Measurements from ENCODE around the gene GORASP2. TPM values are rescaled to one million over a fixed set of nuclear protein-coding genes. Genes with fewer than 3 reads are reported as not detected.

Gene GORASP2
- total and polyA plus RNA-seq, 2 of the 8 experiments (the other 6 are each of a cell fraction or from before 2014, with no cell fraction given), result 86.8 to 214 TPM

GRCh38 chr2:170895023-170895757 lies 33.9 kb upstream of the GORASP2 start:
- Histone ChIP-seq H3K18ac (ENCODE audit: extremely low read depth, low read length) (no peak overlapping the region), H3K23ac (ENCODE audit: insufficient read length) (no peak overlapping the region), H4K8ac (ENCODE audit: extremely low read depth, insufficient read depth, low read length) (no peak overlapping the region), H2BK15ac (ENCODE audit: low read length) (no peak overlapping the region), H3K14ac (ENCODE audit: insufficient read length) (no peak overlapping the region), H3K4me1 (replicated peaks in 1 of 4; ENCODE audit: control insufficient read depth in 3 of 4, insufficient read depth in 4 of 4, low read length in 3 of 4) (peaks cover 0 to 5% (median under 1%) of the 10 kb centered on the region in 4 experiments; a peak in 2 of 7 replicates), H3K79me1 (ENCODE audit: low read depth, low read length) (no peaks in the 10 kb centered on the region), H3K9ac (replicated peaks in 1 of 4; ENCODE audit: extremely low read depth in 1 of 4, low read depth in 3 of 4, low read length in 3 of 4) (no peak overlapping the region), H2BK120ac (replicated peaks; ENCODE audit: low read depth, low read length) (no peak overlapping the region), H3K36me3 (ENCODE audit: control insufficient read depth in 2 of 4, insufficient read depth in 4 of 4, low read length in 3 of 4) (no peaks in the 10 kb centered on the region), H2BK5ac (ENCODE audit: low read depth, low read length) (no peak overlapping the region), H2AK5ac (ENCODE audit: low read depth, low read length) (no peak overlapping the region), H4K20me1 (replicated peaks in 1 of 2; ENCODE audit: control insufficient read depth in 1 of 2, insufficient read depth in 2 of 2, low read length in 2 of 2) (no peaks in the 10 kb centered on the region), H3K23me2 (ENCODE audit: low read depth, low read length) (no peaks in the 10 kb centered on the region), H3K9me3 (ENCODE audit: insufficient read depth in 2 of 2, low read depth in 1 of 2, low read length in 1 of 2) (no peaks in the 10 kb centered on the region), H3K27me3 (replicated peaks in 1 of 4; ENCODE audit: control insufficient read depth in 3 of 4, extremely low read depth in 1 of 4, insufficient read depth in 3 of 4, low read length in 3 of 4) (no peaks in the 10 kb centered on the region), H3K4me3 (ENCODE audit: extremely low read depth in 1 of 4, insufficient read depth in 2 of 4, low read depth in 3 of 4, low read length in 4 of 4) (no peak overlapping the region), H2BK20ac (ENCODE audit: low read length) (no peak overlapping the region), H3K4me2 (ENCODE audit: insufficient read depth in 1 of 2, low read depth in 2 of 2, low read length in 2 of 2) (no peak overlapping the region), H4K5ac (ENCODE audit: insufficient read length, low read depth, low read length) (no peak overlapping the region), H4K91ac (replicated peaks; ENCODE audit: insufficient read length, low read length) (no peak overlapping the region), H2AFZ (ENCODE audit: low read length) (0 out of 2 replicates have a peak overlapping the region, but pooled peaks have one; percentile 26), H3K79me2 (ENCODE audit: control insufficient read depth in 1 of 2, insufficient read depth in 2 of 2, low read length in 2 of 2) (no peaks in the 10 kb centered on the region), H3K56ac (replicated peaks; ENCODE audit: insufficient read length, low read depth, low read length) (no peak overlapping the region), H3K4ac (replicated peaks; ENCODE audit: insufficient read length, low read depth, low read length) (no peak overlapping the region), H3K27ac (ENCODE audit: low read depth, low read length) (no peak overlapping the region), H2BK12ac (ENCODE audit: low read depth, low read length) (no peak overlapping the region)
- FAIRE-seq (no peak), DNase-seq (ENCODE audit: low read depth in 1 of 2, low spot score in 2 of 2) (no peak)
- ChIA-PET CTCF (ENCODE audit: partially characterized antibody) (interaction anchor here (1.5 to 2.6 kb wide), 4 partner anchors 10 to 50 kb away, joined by 4 to 12 read pairs (median 6); no protein-coding TSS in a partner anchor), POLR2A (ENCODE audit: partially characterized antibody) (no interaction called here)
- WGBS, 2 experiments (ENCODE audit: extremely low coverage in 1 of 2, insufficient coverage in 1 of 2, insufficient read length in 1 of 2, insufficient replicate concordance in 2 of 2, low coverage in 1 of 2, low lambda C conversion rate in 2 of 2, missing lambda C conversion rate in 1 of 2), result 80% methylated on average over 3 of the region's 3 CpGs; no CpG with 5 or more reads in 1 of the 2 experiments
- no peak for TF ChIP-seq USF2 (IDR thresholded peaks at IDR 0.05; ENCODE audit: low read length)

Data from H1 (cell line).